Measurements from ENCODE around the gene KAT5.
"Not testable (repeated sequence)": the region's sequence is repeated elsewhere in the genome, so short reads cannot be mapped to it uniquely, and the experiment has no call there.

GRCh38 chr11:65691847-65692246 lies 20.2 kb upstream of the KAT5 start:
- TF ChIP-seq CTCF (conservative IDR thresholded peaks at IDR 0.05; ENCODE audit: low read depth in 2 of 2); EZH2 (IDR thresholded peaks at IDR 0.05; ENCODE audit: low read depth, unreplicated experiment); REST (IDR thresholded peaks at IDR 0.05; ENCODE audit: unreplicated experiment); EZH2phosphoT487 (IDR thresholded peaks at IDR 0.05; ENCODE audit: unreplicated experiment): not testable (repeated sequence)

All from GM23338 (cell line).